GM12891 (cell line): ENCODE measurements around the gene FN3KRP.

Experiments used
- PAX5 ChIP-seq: IDR thresholded peaks from 2 replicates; pipeline ENCODE4 v1.6.1; 2011; ENCODE audit warnings: low read length, moderate library complexity, mild to moderate bottlenecking; ENCODE audit not compliant: insufficient read depth, severe bottlenecking
- POLR2AphosphoS5 ChIP-seq: IDR thresholded peaks from 2 replicates; pipeline ENCODE4 v1.6.1; 2011; ENCODE audit warnings: low read depth, low read length, control low read depth
- SPI1 ChIP-seq: IDR thresholded peaks from 2 replicates; pipeline ENCODE4 v1.6.1; 2011; ENCODE audit warnings: low read depth, low read length, control low read depth

DNA sequence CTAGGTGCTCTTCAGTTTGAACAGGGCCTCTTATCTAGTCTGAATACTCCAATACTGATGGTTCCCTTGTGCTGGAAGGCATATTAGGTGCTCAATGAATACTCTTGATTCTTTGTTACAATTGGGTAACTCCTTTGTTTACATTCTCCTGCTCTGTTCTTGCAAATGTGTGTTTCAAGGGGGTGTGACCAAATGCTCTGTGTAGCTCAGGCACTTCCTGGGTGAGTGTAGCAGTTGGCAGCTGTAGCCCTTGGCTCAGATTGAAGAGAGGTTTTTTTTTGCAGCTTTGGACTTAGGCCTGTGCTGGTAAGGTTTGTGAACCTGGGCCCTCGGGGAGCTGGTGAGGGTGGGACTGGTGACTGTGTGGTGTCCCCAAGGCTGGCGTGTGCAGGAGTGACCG, 55.5 kb downstream of the FN3KRP start:
- no peak for TF ChIP-seq POLR2AphosphoS5
- no peak for TF ChIP-seq PAX5
- TF ChIP-seq SPI1 = no peak
